NT2/D1 (cell line): ENCODE data around the gene NUP58.

Experiments used
- SUZ12 ChIP-seq: IDR thresholded peaks from 2 replicates; pipeline ENCODE4 v1.6.1; 2011; ENCODE audit not compliant: insufficient read length, insufficient read depth; ENCODE audit errors: extremely low read depth
- YY1 ChIP-seq: IDR thresholded peaks from 2 replicates; pipeline ENCODE4 v1.6.1; 2011; ENCODE audit not compliant: insufficient read length, insufficient read depth
- ZNF274 ChIP-seq: IDR thresholded peaks from 2 replicates; pipeline ENCODE4 v1.6.1; 2011; ENCODE audit warnings: mild to moderate bottlenecking, low read depth, low read length

GRCh38 chr13:25281935-25282332, 19.5 kb upstream of the NUP58 start:
- TF ChIP-seq YY1, result no peak
- TF ChIP-seq ZNF274, result no peak
- no peak for TF ChIP-seq SUZ12
